Suppressor macrophage treated with lipopolysaccharide for 4 hours (primary cell): ENCODE results near the gene RSPRY1.
"Not testable (repeated sequence)": the region's sequence is repeated elsewhere in the genome, so short reads cannot be mapped to it uniquely, and the experiment has no call there.

Experiments used
- DNase-seq: peaks from one replicate; pipeline ENCODE4 v3.0.0-alpha.2; 2020

Gene RSPRY1

GRCh38 chr16:57257455-57258070 is 71.4 kb downstream of the RSPRY1 start:
- DNase-seq: no peak

- no peak for DNase-seq
Measured at GRCh38 chr16:57258226-57258909, 72.2 kb downstream of the RSPRY1 start.

- no peak for DNase-seq
Measured at GRCh38 chr16:57258910-57259475, 72.9 kb downstream of the RSPRY1 start.

- DNase-seq: peak; percentile 41
Measured at GRCh38 chr16:57260294-57260929, 74.3 kb downstream of the RSPRY1 start.

- DNase-seq: no peak
Measured at GRCh38 chr16:57261806-57262205, 75.7 kb downstream of the RSPRY1 start.

GRCh38 chr16:57262841-57263540 is 76.9 kb downstream of the RSPRY1 start:
- no peak for DNase-seq

GRCh38 chr16:57263541-57264351 is 77.6 kb downstream of the RSPRY1 start:
- DNase-seq: no peak

- no peak for DNase-seq
Measured at GRCh38 chr16:57264381-57264780, 78.3 kb downstream of the RSPRY1 start.

- no peak for DNase-seq
Measured at GRCh38 chr16:57264950-57265371, 78.8 kb downstream of the RSPRY1 start.

- DNase-seq: no peak
Measured at GRCh38 chr16:57265850-57266530, 79.9 kb downstream of the RSPRY1 start.

- no peak for DNase-seq
Measured at GRCh38 chr16:57266531-57267260, 80.6 kb downstream of the RSPRY1 start.

- DNase-seq: not testable (repeated sequence)
Measured at GRCh38 chr16:57267343-57267742, 81.2 kb downstream of the RSPRY1 start.

- DNase-seq: no peak
Measured at GRCh38 chr16:57268804-57269800, 83.0 kb downstream of the RSPRY1 start.

- no peak for DNase-seq
Measured at GRCh38 chr16:57270221-57271062, 84.3 kb downstream of the RSPRY1 start.

- no peak for DNase-seq
Measured at GRCh38 chr16:57271063-57271345, 84.9 kb downstream of the RSPRY1 start.

GRCh38 chr16:57271867-57272495 is 85.9 kb downstream of the RSPRY1 start:
- DNase-seq: no peak

GRCh38 chr16:57273359-57273758 is 87.2 kb downstream of the RSPRY1 start:
- no peak for DNase-seq

GRCh38 chr16:57273826-57274225 is 87.7 kb downstream of the RSPRY1 start:
- no peak for DNase-seq
